Activated B cell treated with CpG ODN at 0.5 μM for 24 hours (primary cell): ENCODE measurements around the gene GLE1. TPM values are rescaled to one million over a fixed set of nuclear protein-coding genes. Genes with fewer than 3 reads are reported as not detected.

Source experiments
- ATAC-seq: fragments of 200-7000 bp; cut with Tn5 transposase; one replicate; pipeline ENCODE4 v1.10.0; 2021; ENCODE audit warnings: low read depth, mild to moderate bottlenecking, moderate library complexity
- CTCF ChIA-PET: fragments of 350-600 bp; sonication (Branson Sonifier 250); formaldehyde crosslinking; loops from one replicate; lab custom pipeline; 2021; ENCODE audit warnings: antibody characterized with exemption; lab: Charles Lee
- POLR2A ChIA-PET: fragments of 350-600 bp; sonication (Branson Sonifier 250); formaldehyde crosslinking; loops from one replicate; lab custom pipeline; 2021; ENCODE audit warnings: antibody characterized with exemption; lab: Charles Lee
- DNase-seq: peaks from one replicate; pipeline ENCODE4 v3.0.0; 2022
- H3K27ac Mint-ChIP-seq: one replicate; pipeline ENCODE4 v1.8.0; 2020; ENCODE audit warnings: mixed read lengths
- H3K27me3 Mint-ChIP-seq: one replicate; pipeline ENCODE4 v1.8.0; 2021; ENCODE audit warnings: mixed read lengths
- H3K36me3 Mint-ChIP-seq: one replicate; pipeline ENCODE4 v1.8.0; 2021; ENCODE audit warnings: low read depth, mixed read lengths
- H3K4me1 Mint-ChIP-seq: one replicate; pipeline ENCODE4 v1.8.0; 2021; ENCODE audit warnings: mixed read lengths
- H3K4me3 Mint-ChIP-seq: one replicate; pipeline ENCODE4 v1.8.0; 2020; ENCODE audit warnings: mild to moderate bottlenecking, mixed read lengths
- H3K9me3 Mint-ChIP-seq: one replicate; pipeline ENCODE4 v1.8.0; 2020; ENCODE audit warnings: mixed read lengths
- CTCF ChIP-seq: fragments of 200-600 bp; IDR thresholded peaks from one replicate; pipeline ENCODE4 v1.8.0; 2022; ENCODE audit warnings: antibody characterized with exemption, mild to moderate bottlenecking
- intact Hi-C: fragments of 100-400 bp; cut with micrococcal nuclease; formaldehyde crosslinking; loops from one replicate; pipeline ENCODE4 v1.15.1; 2024
- total RNA-seq: library from RNA; stranded (reverse); gene quantifications from 2 replicates; pipeline ENCODE4 v1.2.3, GENCODE V29; 2022

Gene GLE1
- total RNA-seq, 1 donor from 2014 or later, result 31.8 TPM

DNA sequence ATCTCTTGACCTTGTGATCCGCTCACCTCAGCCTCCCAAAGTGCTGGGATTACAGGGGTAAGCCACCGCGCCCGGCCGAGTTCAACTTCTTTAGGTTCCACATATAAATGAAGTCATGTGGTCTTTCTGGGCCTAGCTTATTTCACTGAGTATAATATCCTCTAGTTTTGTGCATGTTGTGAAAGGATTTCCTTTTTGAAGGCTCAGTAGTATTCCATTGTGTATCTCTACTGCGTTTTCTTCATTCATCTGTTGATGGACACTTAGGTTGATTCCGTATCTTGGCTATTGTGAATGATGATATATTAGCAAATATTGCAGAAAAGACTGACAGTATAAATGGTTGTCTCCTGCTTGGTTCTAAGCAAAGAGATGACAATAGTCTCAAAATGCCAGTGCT is 28.7 kb upstream of the GLE1 start:
- Mint-ChIP-seq H3K27me3 (no peaks in the 10 kb centered on the region), H3K4me3 (no peak overlapping the region), H3K4me1 (no peaks in the 10 kb centered on the region), H3K27ac (no peak overlapping the region), H3K9me3 (no peaks in the 10 kb centered on the region), H3K36me3 (peaks cover 61% of the 10 kb centered on the region)
- no peak for DNase-seq
- ATAC-seq, result no peak
- ChIA-PET POLR2A (no interaction called here), CTCF (no interaction called here)
- TF ChIP-seq CTCF, result no peak
- intact Hi-C loops, result no loop called here

DNA sequence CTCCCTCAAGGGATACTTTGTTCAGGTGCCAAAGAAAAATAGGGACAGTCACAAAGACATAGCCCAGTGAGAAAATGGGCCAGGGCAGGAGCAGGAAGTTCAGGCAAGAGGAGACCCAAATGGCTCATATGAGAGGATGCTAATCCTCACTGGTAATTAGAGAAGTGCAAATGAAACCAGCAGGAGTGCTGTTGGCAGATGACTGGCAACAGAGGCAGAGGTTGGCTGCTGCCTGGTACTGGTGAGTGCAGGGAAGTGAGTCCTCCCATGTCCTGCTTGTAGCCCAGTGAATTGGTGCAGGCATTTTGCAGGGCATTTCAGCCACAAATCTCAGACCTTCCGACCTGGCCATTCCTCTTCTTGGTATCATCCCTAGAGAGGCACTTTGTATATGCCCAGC is 25.3 kb upstream of the GLE1 start:
- no peak overlapping the region for H3K27ac Mint-ChIP-seq
- H3K4me3 Mint-ChIP-seq, result no peak overlapping the region
- no peaks in the 10 kb centered on the region for H3K27me3 Mint-ChIP-seq
- no peak for DNase-seq
- peaks cover 66% of the 10 kb centered on the region for H3K36me3 Mint-ChIP-seq
- no peaks in the 10 kb centered on the region for H3K4me1 Mint-ChIP-seq
- CTCF ChIA-PET, result no interaction called here
- H3K9me3 Mint-ChIP-seq, result no peaks in the 10 kb centered on the region
- intact Hi-C loops, result no loop called here
- POLR2A ChIA-PET, result no interaction called here
- no peak for ATAC-seq
- no peak for TF ChIP-seq CTCF

- ChIA-PET CTCF (no interaction called here), POLR2A (no interaction called here)
- H3K27ac Mint-ChIP-seq, result no peak overlapping the region
- H3K9me3 Mint-ChIP-seq, result no peaks in the 10 kb centered on the region
- DNase-seq (no peak), ATAC-seq (no peak)
- peaks cover 68% of the 10 kb centered on the region for H3K36me3 Mint-ChIP-seq
- no peak for TF ChIP-seq CTCF
- no peaks in the 10 kb centered on the region for H3K4me1 Mint-ChIP-seq
- H3K27me3 Mint-ChIP-seq, result no peaks in the 10 kb centered on the region
- no peak overlapping the region for H3K4me3 Mint-ChIP-seq
- intact Hi-C loops, result no loop called here
Measured at GRCh38 chr9:128481561-128481960, 23.0 kb upstream of the GLE1 start.

GRCh38 chr9:128482186-128482585 is 22.3 kb upstream of the GLE1 start:
- DNase-seq, result no peak
- Mint-ChIP-seq H3K36me3 (peaks cover 74% of the 10 kb centered on the region), H3K9me3 (no peaks in the 10 kb centered on the region), H3K4me3 (no peak overlapping the region), H3K27me3 (no peaks in the 10 kb centered on the region), H3K27ac (no peak overlapping the region), H3K4me1 (no peaks in the 10 kb centered on the region)
- no peak for TF ChIP-seq CTCF
- no peak for ATAC-seq
- ChIA-PET CTCF (no interaction called here), POLR2A (no interaction called here)
- intact Hi-C loops, result no loop called here

DNA sequence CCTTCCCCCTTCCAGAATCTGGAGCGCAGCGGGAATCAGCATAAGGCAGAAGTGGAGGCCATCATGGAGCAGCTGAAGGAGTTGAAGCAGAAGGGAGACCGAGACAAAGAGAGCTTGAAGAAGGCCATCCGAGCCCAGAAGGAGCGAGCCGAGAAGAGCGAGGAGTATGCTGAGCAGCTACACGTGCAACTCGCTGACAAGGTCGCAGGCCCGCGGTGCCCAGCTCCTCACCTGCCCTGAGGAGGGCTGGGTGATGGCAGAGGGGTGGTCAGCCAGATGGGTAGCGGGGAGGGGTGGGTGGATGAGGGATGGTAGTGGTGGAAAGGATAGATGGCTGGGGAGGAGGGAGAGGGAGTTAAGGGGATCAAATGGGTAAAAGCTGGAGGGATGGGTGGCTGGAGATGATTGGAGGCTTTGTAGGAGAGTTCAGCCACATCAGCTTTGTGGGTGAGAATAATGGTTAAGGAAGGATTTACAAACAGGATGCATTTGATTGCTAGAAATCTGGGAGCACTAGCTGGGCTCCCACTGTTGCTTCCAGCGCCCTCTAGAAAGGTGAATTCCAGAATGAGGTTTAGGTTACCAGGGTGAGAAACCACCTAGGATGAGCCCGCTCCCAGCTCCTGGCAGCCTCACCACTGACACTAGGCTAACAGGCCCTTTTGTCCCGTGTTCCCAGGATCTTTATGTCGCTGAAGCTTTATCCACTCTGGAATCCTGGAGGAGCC is 19.7 kb upstream of the GLE1 start:
- H3K27me3 Mint-ChIP-seq, result no peaks in the 10 kb centered on the region
- intact Hi-C loops, result no loop called here
- peaks cover 81% of the 10 kb centered on the region for H3K36me3 Mint-ChIP-seq
- H3K4me1 Mint-ChIP-seq, result no peaks in the 10 kb centered on the region
- no peak for ATAC-seq
- H3K9me3 Mint-ChIP-seq, result no peaks in the 10 kb centered on the region
- no peak overlapping the region for H3K27ac Mint-ChIP-seq
- no peak overlapping the region for H3K4me3 Mint-ChIP-seq
- no peak for DNase-seq
- ChIA-PET CTCF (no interaction called here), POLR2A (interaction anchor here (1.0 kb wide), 1 partner anchor 43 kb away, joined by 3 read pairs; no protein-coding TSS in a partner anchor)
- TF ChIP-seq CTCF, result no peak
